ENCODE data around the gene AVEN. TPM values are rescaled to one million over a fixed set of nuclear protein-coding genes. Genes with fewer than 3 reads are reported as not detected.

AVEN gene
- total RNA-seq, 1 donor from 2014 or later: 24.4 TPM

GRCh38 chr15:34076785-34077184, 37.8 kb upstream of the AVEN start:
- no peak for DNase-seq (ENCODE audit: low read depth)
- no peak overlapping the region for H3K4me3 ChIP-seq (ENCODE audit: low read depth, low read length)

GRCh38 chr15:34070003-34070402, 31.0 kb upstream of the AVEN start:
- Histone ChIP-seq H3K36me3 (ENCODE audit: control insufficient read depth, insufficient read depth, low read length) (no peaks in the 10 kb centered on the region), H3K4me3 (ENCODE audit: low read depth, low read length) (no peak overlapping the region), H3K27me3 (ENCODE audit: control insufficient read depth, insufficient read depth, low read length) (no peaks in the 10 kb centered on the region)
- no peak for DNase-seq (ENCODE audit: low read depth)
- no peak for TF ChIP-seq CTCF (IDR thresholded peaks at IDR 0.05; ENCODE audit: insufficient read depth, low read length, poor library complexity, severe bottlenecking)

More at GRCh38 chr15:34076785-34077184, 37.8 kb upstream of the AVEN start:
- no peaks in the 10 kb centered on the region for H3K27me3 ChIP-seq (ENCODE audit: control insufficient read depth, insufficient read depth, low read length)
- no peaks in the 10 kb centered on the region for H3K36me3 ChIP-seq (ENCODE audit: control insufficient read depth, insufficient read depth, low read length)
- TF ChIP-seq CTCF (IDR thresholded peaks at IDR 0.05; ENCODE audit: insufficient read depth, low read length, poor library complexity, severe bottlenecking): no peak

DNA sequence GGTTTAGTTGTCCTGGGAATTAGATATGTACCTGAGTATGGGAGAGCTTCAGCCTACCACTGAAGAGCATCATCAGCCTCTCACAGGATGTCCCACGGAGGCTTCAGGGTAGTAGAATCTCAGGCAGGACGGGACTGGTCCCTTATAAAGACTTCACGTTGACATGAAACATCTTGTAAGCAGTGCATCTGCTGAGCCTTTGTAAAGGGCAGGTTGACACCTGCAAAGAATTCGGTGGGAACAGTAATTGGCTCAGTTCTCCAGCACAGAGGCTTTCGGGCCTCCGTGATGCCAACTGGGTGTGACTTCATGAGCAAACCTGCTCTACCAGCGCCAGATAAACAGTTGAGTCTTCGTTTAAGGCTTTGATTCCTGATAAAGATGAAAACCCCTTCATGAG, 26.9 kb upstream of the AVEN start:
- H3K27me3 ChIP-seq (ENCODE audit: control insufficient read depth, insufficient read depth, low read length): no peaks in the 10 kb centered on the region
- no peak for DNase-seq (ENCODE audit: low read depth)
- H3K4me3 ChIP-seq (ENCODE audit: low read depth, low read length): no peak overlapping the region
- TF ChIP-seq CTCF (IDR thresholded peaks at IDR 0.05; ENCODE audit: insufficient read depth, low read length, poor library complexity, severe bottlenecking): no peak
- H3K36me3 ChIP-seq (ENCODE audit: control insufficient read depth, insufficient read depth, low read length): no peaks in the 10 kb centered on the region

- H3K4me3 ChIP-seq (ENCODE audit: low read depth, low read length): no peak overlapping the region
- no peak for TF ChIP-seq CTCF (IDR thresholded peaks at IDR 0.05; ENCODE audit: insufficient read depth, low read length, poor library complexity, severe bottlenecking)
- no peaks in the 10 kb centered on the region for H3K27me3 ChIP-seq (ENCODE audit: control insufficient read depth, insufficient read depth, low read length)
- DNase-seq (ENCODE audit: low read depth): no peak
- no peaks in the 10 kb centered on the region for H3K36me3 ChIP-seq (ENCODE audit: control insufficient read depth, insufficient read depth, low read length)
These were observed 26.3 kb upstream of the AVEN start for GRCh38 chr15:34065261-34065660.

DNA sequence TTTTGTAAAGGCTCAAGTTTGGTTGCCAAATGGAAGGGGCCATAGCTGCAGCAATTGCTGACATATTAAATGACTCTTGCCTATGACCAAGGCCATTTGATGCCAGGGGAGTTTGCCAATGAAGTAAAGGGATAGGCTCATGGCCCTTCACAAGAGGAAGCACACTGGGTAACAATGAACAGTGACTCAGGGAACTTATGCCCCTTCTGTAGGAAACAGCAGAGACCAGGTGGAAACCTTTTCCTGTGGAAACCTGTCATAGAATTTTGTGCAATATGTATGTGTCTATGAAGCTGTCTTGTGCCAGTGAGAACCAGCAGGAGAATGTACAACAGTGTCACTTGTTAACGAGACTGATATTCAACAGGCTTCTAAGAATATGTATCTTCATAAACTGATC, 25.4 kb upstream of the AVEN start:
- Histone ChIP-seq H3K36me3 (ENCODE audit: control insufficient read depth, insufficient read depth, low read length) (no peaks in the 10 kb centered on the region), H3K27me3 (ENCODE audit: control insufficient read depth, insufficient read depth, low read length) (no peaks in the 10 kb centered on the region), H3K4me3 (ENCODE audit: low read depth, low read length) (no peak overlapping the region)
- no peak for TF ChIP-seq CTCF (IDR thresholded peaks at IDR 0.05; ENCODE audit: insufficient read depth, low read length, poor library complexity, severe bottlenecking)
- DNase-seq (ENCODE audit: low read depth): no peak

- no peaks in the 10 kb centered on the region for H3K36me3 ChIP-seq (ENCODE audit: control insufficient read depth, insufficient read depth, low read length)
- no peak for DNase-seq (ENCODE audit: low read depth)
- no peak overlapping the region for H3K4me3 ChIP-seq (ENCODE audit: low read depth, low read length)
- TF ChIP-seq CTCF (IDR thresholded peaks at IDR 0.05; ENCODE audit: insufficient read depth, low read length, poor library complexity, severe bottlenecking): no peak
- no peaks in the 10 kb centered on the region for H3K27me3 ChIP-seq (ENCODE audit: control insufficient read depth, insufficient read depth, low read length)
These were observed 20.9 kb upstream of the AVEN start for GRCh38 chr15:34059946-34060345.

Data from kidney epithelial cell (primary cell).